OCI-LY1 (cell line): ENCODE measurements around the gene SFMBT2.

Source experiments
- H2AFZ ChIP-seq: fragments of 200-600 bp; sonication (generic), shearing (Covaris generic); 2 replicates; pipeline ENCODE4 v1.6.0; 2014; ENCODE audit warnings: antibody characterized with exemption, mild to moderate bottlenecking, low read length
- H3F3A ChIP-seq: fragments of 200-600 bp; sonication (generic), shearing (Covaris generic); 2 replicates; pipeline ENCODE4 v1.6.0; 2014; ENCODE audit warnings: mild to moderate bottlenecking, antibody characterized with exemption, low read length, moderate library complexity; ENCODE audit not compliant: insufficient read depth
- H3K27ac ChIP-seq: fragments of 200-600 bp; sonication (generic); 2 replicates; pipeline ENCODE4 v1.5.1; 2014; ENCODE audit warnings: low read length, mixed run types, mild to moderate bottlenecking, low read depth; ENCODE audit not compliant: poor library complexity, severe bottlenecking
- H3K27me3 ChIP-seq: fragments of 200-600 bp; sonication (generic); 2 replicates; pipeline ENCODE4 v1.6.0; 2014; ENCODE audit warnings: antibody characterized with exemption, mild to moderate bottlenecking, low read length, moderate library complexity; ENCODE audit not compliant: insufficient read depth
- H3K36me3 ChIP-seq: fragments of 200-600 bp; sonication (generic); 2 replicates; pipeline ENCODE4 v1.6.1; 2014; ENCODE audit warnings: mild to moderate bottlenecking, antibody characterized with exemption, low read length, moderate library complexity, mixed read lengths; ENCODE audit not compliant: insufficient read depth
- H3K4me1 ChIP-seq: fragments of 200-600 bp; sonication (generic); 2 replicates; pipeline ENCODE4 v1.5.1; 2014; ENCODE audit warnings: mild to moderate bottlenecking, low read length, moderate library complexity; ENCODE audit not compliant: insufficient read depth, severe bottlenecking
- H3K4me2 ChIP-seq: fragments of 200-600 bp; sonication (generic), shearing (Covaris generic); 2 replicates; pipeline ENCODE4 v1.6.1; 2014; ENCODE audit warnings: low read length
- H3K4me3 ChIP-seq: fragments of 200-600 bp; sonication (generic); 2 replicates; pipeline ENCODE4 v1.5.1; 2014; ENCODE audit warnings: low read length, low read depth, mild to moderate bottlenecking, mixed read lengths; ENCODE audit not compliant: poor library complexity, severe bottlenecking
- H3K79me2 ChIP-seq: fragments of 200-600 bp; shearing (Covaris generic); 2 replicates; pipeline ENCODE4 v1.6.1; 2016; ENCODE audit warnings: mixed run types, low read length, mixed read lengths; ENCODE audit not compliant: insufficient read depth
- H3K9ac ChIP-seq: fragments of 200-600 bp; sonication (generic), shearing (Covaris generic); 2 replicates; pipeline ENCODE4 v1.6.1; 2014; ENCODE audit warnings: mild to moderate bottlenecking, low read length, mixed read lengths
- H3K9me2 ChIP-seq: fragments of 200-600 bp; sonication (generic), shearing (Covaris generic); 2 replicates; pipeline ENCODE4 v1.6.1; 2014; ENCODE audit warnings: low read depth, mild to moderate bottlenecking, low read length, mixed read lengths
- H3K9me3 ChIP-seq: fragments of 200-600 bp; shearing (Covaris generic); 2 replicates; pipeline ENCODE4 v1.6.1; 2014; ENCODE audit warnings: low read length, mixed read lengths
- H4K20me1 ChIP-seq: fragments of 200-600 bp; sonication (generic), shearing (Covaris generic); 2 replicates; pipeline ENCODE4 v1.6.0; 2016; ENCODE audit warnings: mild to moderate bottlenecking, low read length; ENCODE audit not compliant: insufficient read depth
- CTCF ChIP-seq: fragments of 200-600 bp; sonication (generic), shearing (Covaris generic); IDR thresholded peaks from 2 replicates; pipeline ENCODE4 v1.5.1; 2017; ENCODE audit warnings: mild to moderate bottlenecking, antibody characterized with exemption, low read length, moderate library complexity, mixed read lengths
- EZH2 ChIP-seq: fragments of 200-600 bp; sonication (generic), shearing (Covaris generic); IDR thresholded peaks from 2 replicates; pipeline ENCODE4 v1.8.0; 2017; ENCODE audit warnings: borderline replicate concordance, mixed run types, mild to moderate bottlenecking, antibody characterized with exemption, low read length, moderate library complexity, mixed read lengths

The SFMBT2 gene

GRCh38 chr10:7260412-7260900, 150.4 kb downstream of the SFMBT2 start:
- Histone ChIP-seq H3K4me2 (no peak overlapping the region; the same call in 1 of the 2 replicates), H3F3A (no peaks in the 10 kb centered on the region), H3K4me1 (peaks cover 22% of the 10 kb centered on the region), H3K9me3 (no peaks in the 10 kb centered on the region), H4K20me1 (no peaks in the 10 kb centered on the region), H3K36me3 (0 out of 2 replicates have a peak, but pooled peaks cover 4% of the 10 kb centered on the region), H3K79me2 (no peaks in the 10 kb centered on the region), H3K27me3 (no peaks in the 10 kb centered on the region), H3K27ac (no peak overlapping the region), H3K9ac (no peak overlapping the region), H3K4me3 (no peak overlapping the region), H2AFZ (no peak overlapping the region), H3K9me2 (no peaks in the 10 kb centered on the region)
- TF ChIP-seq CTCF, result peak; percentile 61
- TF ChIP-seq EZH2, result no peak

GRCh38 chr10:7258948-7259523, 151.8 kb downstream of the SFMBT2 start:
- no peaks in the 10 kb centered on the region for H3F3A ChIP-seq
- H4K20me1 ChIP-seq, result no peaks in the 10 kb centered on the region
- H3K4me3 ChIP-seq, result no peak overlapping the region
- no peaks in the 10 kb centered on the region for H3K27me3 ChIP-seq
- H3K36me3 ChIP-seq, result 0 out of 2 replicates have a peak, but pooled peaks cover 4% of the 10 kb centered on the region
- TF ChIP-seq CTCF, result no peak
- no peak overlapping the region for H2AFZ ChIP-seq
- H3K9ac ChIP-seq, result no peak overlapping the region
- H3K27ac ChIP-seq, result no peak overlapping the region
- no peaks in the 10 kb centered on the region for H3K9me3 ChIP-seq
- H3K4me1 ChIP-seq, result peaks cover 22% of the 10 kb centered on the region
- no peaks in the 10 kb centered on the region for H3K9me2 ChIP-seq
- H3K79me2 ChIP-seq, result no peaks in the 10 kb centered on the region
- H3K4me2 ChIP-seq, result no peak overlapping the region

GRCh38 chr10:7255517-7255916, 155.3 kb downstream of the SFMBT2 start:
- no peaks in the 10 kb centered on the region for H3K27me3 ChIP-seq
- no peak overlapping the region for H3K4me3 ChIP-seq
- H3F3A ChIP-seq, result no peaks in the 10 kb centered on the region
- H3K79me2 ChIP-seq, result no peaks in the 10 kb centered on the region
- no peak overlapping the region for H3K27ac ChIP-seq
- H4K20me1 ChIP-seq, result no peaks in the 10 kb centered on the region
- H3K9me3 ChIP-seq, result no peaks in the 10 kb centered on the region
- H3K36me3 ChIP-seq, result peaks cover 9% of the 10 kb centered on the region; the same call in 1 of the 2 replicates
- H3K4me2 ChIP-seq, result no peak overlapping the region
- TF ChIP-seq CTCF (no peak), EZH2 (no peak)
- no peak overlapping the region for H3K9ac ChIP-seq
- H2AFZ ChIP-seq, result no peak overlapping the region
- H3K4me1 ChIP-seq, result peaks cover 17% of the 10 kb centered on the region
- H3K9me2 ChIP-seq, result no peaks in the 10 kb centered on the region
